K562 (cell line): ENCODE measurements around the gene RBM45. TPM values are rescaled to one million over a fixed set of nuclear protein-coding genes. Genes with fewer than 3 reads are reported as not detected.
"Not testable (repeated sequence)": the region's sequence is repeated elsewhere in the genome, so short reads cannot be mapped to it uniquely, and the experiment has no call there.

Experiments
- ATAC-seq: fragments of 200-7000 bp; cut with Tn5 transposase; 3 replicates; pipeline ENCODE4 v1.9.1; 2020; ENCODE audit warnings: moderate library complexity
- BruUV-seq: library from RNA; stranded (reverse); fragments of 400-500 nt; replicated peaks from 2 replicates; lab custom pipeline; 2021; lab: Mats Ljungman, UMichigan
- CTCF ChIA-PET: fragments of 300-600 bp; formaldehyde crosslinking; extraction: SDS; loops from one replicate; lab custom pipeline; 2021; ENCODE audit warnings: low intra/inter-chr PET ratio; lab: Yijun Ruan, JAX
- POLR2A ChIA-PET: fragments of 300-600, 350-650 bp; sonication (Branson Sonifier 250); formaldehyde crosslinking; extraction: SDS; loops from one replicate; lab custom pipeline; 2021; ENCODE audit warnings: antibody characterized with exemption, inconsistent platforms; lab: Yijun Ruan, JAX
- DNase-seq, 4 experiments: peaks; one replicate each; pipeline versions ENCODE4 v3.0.0 to v3.0.0-alpha.2; 2011 to 2018; ENCODE audit warnings: low spot score in 3 of 4, mixed read lengths in 3 of 4; ENCODE audit errors: extremely low read depth in 1 of 4
- FAIRE-seq: peaks from 2 replicates; lab custom pipeline; 2011; peaks lifted over from hg19 to GRCh38; lab: Jason Lieb, UNC
- H2AFZ ChIP-seq: 2 replicates; pipeline ENCODE4 v1.6.0; 2011; ENCODE audit warnings: low read depth, low read length, control low read depth, inconsistent platforms
- H3K27ac ChIP-seq: fragments of 200-600 bp; 3 replicates; pipeline ENCODE4 v1.8.0; 2011; ENCODE audit warnings: low read depth, mild to moderate bottlenecking, control low read depth, inconsistent platforms, low read length, moderate library complexity, mixed read lengths; ENCODE audit errors: extremely low read depth
- H3K27me3 ChIP-seq, 2 experiments: fragments of 300-600 bp in 1 of 2; 2 replicates in 1 of 2; 3 replicates in 1 of 2; pipeline versions ENCODE4 v1.6.0 to v1.8.0; 2011; ENCODE audit warnings: inconsistent platforms in 2 of 2, low read length in 2 of 2, mild to moderate bottlenecking in 1 of 2, mixed read lengths in 1 of 2, moderate library complexity in 1 of 2; ENCODE audit not compliant: control insufficient read depth in 2 of 2, insufficient read depth in 2 of 2
- H3K36me3 ChIP-seq: fragments of 300-600 bp; 3 replicates; pipeline ENCODE4 v1.8.0; 2011; ENCODE audit warnings: mild to moderate bottlenecking, low read length, inconsistent platforms; ENCODE audit not compliant: control insufficient read depth, insufficient read depth
- H3K4me1 ChIP-seq, 2 experiments: fragments of 200-600 bp in 1 of 2; replicated peaks in 1 of 2; 2 replicates in 1 of 2; 3 replicates in 1 of 2; pipeline versions ENCODE4 v1.5.1 to v1.8.0; 2011; ENCODE audit warnings: inconsistent platforms in 2 of 2, low read length in 2 of 2, mild to moderate bottlenecking in 1 of 2, mixed read lengths in 1 of 2, moderate library complexity in 1 of 2; ENCODE audit not compliant: control insufficient read depth in 2 of 2, insufficient read depth in 2 of 2
- H3K4me2 ChIP-seq: 2 replicates; pipeline ENCODE4 v1.6.1; 2011; ENCODE audit warnings: low read length, control low read depth, inconsistent platforms, mixed read lengths; ENCODE audit not compliant: insufficient read depth
- H3K4me3 ChIP-seq: fragments of 200-600 bp; sonication (generic), shearing (Covaris generic); 2 replicates; pipeline ENCODE4 v1.5.1; 2016; ENCODE audit warnings: control low read depth, inconsistent platforms
- H3K79me2 ChIP-seq: fragments of 200-600 bp; 3 replicates; pipeline ENCODE4 v1.8.0; 2011; ENCODE audit warnings: low read length, inconsistent platforms; ENCODE audit not compliant: control insufficient read depth, insufficient read depth
- H3K9ac ChIP-seq, 2 experiments: 2 replicates each; pipeline versions ENCODE4 v1.6.0 to v1.6.1; 2011; ENCODE audit warnings: low read depth in 2 of 2, low read length in 2 of 2, control low read depth in 1 of 2, inconsistent platforms in 1 of 2, mild to moderate bottlenecking in 1 of 2, mixed read lengths in 1 of 2; ENCODE audit not compliant: insufficient read depth in 1 of 2
- H3K9me1 ChIP-seq: one replicate; pipeline ENCODE4 v1.6.0; 2011; ENCODE audit warnings: inconsistent platforms, mild to moderate bottlenecking, low read length, moderate library complexity; ENCODE audit not compliant: control insufficient read depth, insufficient read depth
- H3K9me3 ChIP-seq: replicated peaks from 2 replicates; pipeline ENCODE4 v1.5.1; 2011; ENCODE audit warnings: low read depth, low read length, inconsistent platforms; ENCODE audit not compliant: control insufficient read depth, insufficient read depth
- H4K20me1 ChIP-seq: replicated peaks from 2 replicates; pipeline ENCODE4 v1.6.1; 2011; ENCODE audit warnings: low read length, inconsistent platforms, mixed read lengths; ENCODE audit not compliant: control insufficient read depth, insufficient read depth
- CEBPG ChIP-seq, 3 experiments: fragments of 200-800 bp in 1 of 3; sonication (Bioruptor generic) in 1 of 3; sonication (generic) in 1 of 3; formaldehyde crosslinking in 1 of 3; IDR thresholded peaks in 2 of 3; conservative IDR thresholded peaks in 1 of 3; 2 replicates each; pipeline versions ENCODE4 v1.6.1 to v1.8.0; 2016 to 2022; ENCODE audit warnings: missing compliant biosample characterization in 2 of 3, missing genetic modification characterization in 2 of 3, mild to moderate bottlenecking in 1 of 3, missing genetic modification reagents in 1 of 3
- ESRRA ChIP-seq: fragments of 450-650 bp; IDR thresholded peaks from 2 replicates; pipeline ENCODE4 v1.6.1; 2014; ENCODE audit warnings: low read depth, mild to moderate bottlenecking, moderate library complexity, borderline replicate concordance
- SRF ChIP-seq, 2 experiments: fragments of 250-450, 450-650 bp in 1 of 2; sonication (Bioruptor Pico) in 1 of 2; sonication (generic) in 1 of 2; formaldehyde crosslinking; IDR thresholded peaks; 2 replicates each; pipeline versions ENCODE4 v1.5.0 to v1.5.1; 2020 to 2022; ENCODE audit warnings: mild to moderate bottlenecking in 1 of 2, missing genetic modification reagents in 1 of 2
- WGBS: fragments of 100-300 bp; shearing (Covaris generic); methylation state at CpG from one replicate; pipeline ENCODE4 v1.1.6; 2016; ENCODE audit warnings: low coverage, mixed read lengths; ENCODE audit not compliant: insufficient coverage; ENCODE audit errors: missing lambda C conversion rate; 5-methylcytosine and 5-hydroxymethylcytosine counted together
- in situ Hi-C: fragments of 300-500 bp; cut with MboI; formaldehyde crosslinking; loops from 4 replicates; pipeline ENCODE4 v1.15.0; 2018; ENCODE audit warnings: inconsistent platforms, mixed read lengths
- intact Hi-C: fragments of 100-400 bp; cut with micrococcal nuclease; formaldehyde crosslinking; loops from 2 replicates; pipeline ENCODE4 v1.14.2; 2022
- polyA plus RNA-seq, 8 experiments: library from polyadenylated mRNA; depleted of rRNA in 4 of 8; stranded (reverse) in 5 of 8; unstranded in 3 of 8; fragments of >200 nt; fragmentation: Nextera tagmentation in 2 of 8; fragmentation: Illumina TruSeq in 1 of 8; extraction: Ambion mirVana in 2 of 8; extraction: Trizol in 1 of 8; gene quantifications; 2 replicates each; pipeline versions ENCODE4 v1.2.1 to v1.2.3, GENCODE V29; 2011 to 2014; ENCODE audit warnings: inconsistent platforms in 1 of 8, missing spikeins in 1 of 8
- total RNA-seq, 7 experiments: library from RNA; depleted of rRNA in 6 of 7; stranded (reverse); fragments of >200 nt in 6 of 7; fragmentation: Illumina TruSeq in 2 of 7; extraction: Trizol in 2 of 7; gene quantifications; 2 replicates each; pipeline versions ENCODE4 v1.2.1 to v1.2.3, GENCODE V29; 2011 to 2021; ENCODE audit warnings: low replicate concordance in 1 of 7

The RBM45 gene
- total and polyA plus RNA-seq, 9 of the 15 experiments (the other 6 are each of a cell fraction or from before 2014, with no cell fraction given): 6.7 to 22.0 (median 15.0) TPM

DNA sequence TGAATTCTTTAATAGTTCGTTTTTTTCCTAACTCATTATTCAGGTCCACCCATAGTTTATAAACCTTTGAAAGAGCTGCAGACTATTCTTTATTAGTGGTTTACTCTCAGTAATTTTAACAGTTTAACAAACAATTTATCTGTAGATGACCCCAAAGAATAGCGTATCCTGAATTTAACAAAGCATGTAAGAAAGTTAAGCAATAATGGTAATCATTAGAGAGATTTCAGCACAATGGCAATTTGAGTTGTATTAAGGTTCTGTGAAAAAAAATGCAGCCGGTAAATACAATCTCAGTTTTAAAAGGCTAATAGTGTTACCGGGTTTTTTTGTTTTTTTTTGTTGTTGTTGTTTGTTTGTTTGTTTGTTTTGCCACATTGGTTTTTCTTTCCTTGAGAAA is 40.3 kb downstream of the RBM45 start:
- no peak for FAIRE-seq
- in situ Hi-C loops: no loop called here
- Histone ChIP-seq H3K9ac (no peak overlapping the region), H3K79me2 (no peaks in the 10 kb centered on the region), H4K20me1 (no peaks in the 10 kb centered on the region), H2AFZ (0 out of 2 replicates have a peak overlapping the region, but pooled peaks have one; percentile 20), H3K4me3 (no peak overlapping the region), H3K27ac (no peak overlapping the region), H3K4me1 (no peaks in the 10 kb centered on the region), H3K9me1 (no peaks in the 10 kb centered on the region), H3K4me2 (no peak overlapping the region), H3K9me3 (no peaks in the 10 kb centered on the region), H3K36me3 (no peaks in the 10 kb centered on the region), H3K27me3 (peaks cover 2 to 4% of the 10 kb centered on the region in 2 experiments; a peak in 1 of 5 replicates)
- ChIA-PET POLR2A (no interaction called here), CTCF (no interaction called here)
- ATAC-seq: no peak
- no TSS peak for BruUV-seq
- TF ChIP-seq CEBPG (CRISPR knock-in tag; IDR thresholded peaks at IDR 0.05) (no peak), CEBPG (tag; conservative IDR thresholded peaks at IDR 0.05 in 1 of 2, IDR thresholded peaks at IDR 0.05 in 1 of 2) (peak in 1 of 2 experiments; percentile 12; a peak in 1 of 4 replicates), SRF (CRISPR knock-in tag; IDR thresholded peaks at IDR 0.05) (no peak)
- intact Hi-C loops: no loop called here
- 11% methylated on average over 4 of the region's 4 CpGs for WGBS
- no peak for DNase-seq

DNA sequence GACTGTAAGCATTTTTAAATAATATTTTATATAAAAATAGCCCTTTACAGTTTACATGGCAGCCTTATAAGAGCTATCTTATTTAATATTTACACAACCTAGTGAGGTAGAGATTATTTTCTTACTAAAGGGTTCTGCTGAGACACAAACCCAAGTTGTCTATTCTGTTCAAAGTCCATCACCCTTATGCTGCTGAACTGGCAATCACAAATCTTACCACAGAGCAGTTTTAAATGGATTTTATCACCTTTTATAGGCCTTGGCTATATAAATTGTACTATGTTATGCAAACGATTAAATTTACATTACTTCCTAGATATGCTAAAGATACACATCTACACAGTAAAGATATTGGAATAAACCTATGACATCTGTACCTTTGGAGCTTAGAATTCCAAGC is 40.7 kb downstream of the RBM45 start:
- Histone ChIP-seq H3K79me2 (no peaks in the 10 kb centered on the region), H4K20me1 (no peaks in the 10 kb centered on the region), H2AFZ (no peak overlapping the region), H3K9me1 (no peaks in the 10 kb centered on the region), H3K9ac (no peak overlapping the region), H3K4me2 (no peak overlapping the region), H3K4me3 (no peak overlapping the region), H3K9me3 (no peaks in the 10 kb centered on the region), H3K27me3 (peaks cover 2 to 4% of the 10 kb centered on the region in 2 experiments; a peak in 1 of 5 replicates), H3K27ac (no peak overlapping the region), H3K36me3 (no peaks in the 10 kb centered on the region), H3K4me1 (no peaks in the 10 kb centered on the region)
- intact Hi-C loops (no loop called here), in situ Hi-C loops (no loop called here)
- ChIA-PET CTCF (no interaction called here), POLR2A (no interaction called here)
- WGBS: 9% methylated on average over 1 of the region's 1 CpG
- no peak for FAIRE-seq
- TF ChIP-seq ESRRA: no peak
- BruUV-seq: no TSS peak
- no peak for DNase-seq
- no peak for ATAC-seq

DNA sequence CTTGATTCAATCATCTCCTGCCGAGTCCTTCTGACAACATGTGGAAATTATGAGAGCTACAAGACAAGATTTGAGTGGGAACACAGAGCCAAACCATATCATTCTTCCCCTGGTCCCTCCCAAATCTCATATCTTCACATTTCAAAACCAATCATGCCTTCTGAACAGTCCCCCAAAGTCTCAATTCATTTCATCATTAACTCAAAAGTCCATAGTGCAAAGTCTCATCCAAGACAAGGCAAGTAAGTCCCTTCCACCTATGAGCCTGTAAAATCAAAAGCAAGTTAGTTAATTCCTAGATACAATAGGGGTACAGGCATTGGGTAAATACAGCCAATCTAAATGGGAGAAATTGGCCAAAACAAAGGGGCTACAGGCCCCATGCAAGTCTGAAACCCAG is 41.6 kb downstream of the RBM45 start:
- H3K36me3 ChIP-seq, H3K4me3 ChIP-seq, CTCF ChIA-PET, ATAC-seq, H3K27ac ChIP-seq, H3K9ac ChIP-seq, H3K4me1 ChIP-seq, H2AFZ ChIP-seq, DNase-seq, H3K27me3 ChIP-seq, intact Hi-C loops, H4K20me1 ChIP-seq, H3K9me1 ChIP-seq, H3K9me3 ChIP-seq, H3K79me2 ChIP-seq, H3K4me2 ChIP-seq, FAIRE-seq, in situ Hi-C loops, BruUV-seq: not testable (repeated sequence)
- POLR2A ChIA-PET: interaction anchor here (1.1 kb wide), 1 partner anchor 18 kb away, joined by 3 read pairs; no protein-coding TSS in a partner anchor
- WGBS: 0% methylated on average over 1 of the region's 1 CpG
